GM12891 (cell line): ENCODE data around the gene CYP26C1.

Source experiments
- PAX5 ChIP-seq: IDR thresholded peaks from 2 replicates; pipeline ENCODE4 v1.6.1; 2011; ENCODE audit warnings: low read length, moderate library complexity, mild to moderate bottlenecking; ENCODE audit not compliant: insufficient read depth, severe bottlenecking
- POLR2A ChIP-seq: IDR thresholded peaks from 2 replicates; pipeline ENCODE4 v1.6.1; 2011; ENCODE audit warnings: low read depth, low read length, control low read depth
- POLR2AphosphoS5 ChIP-seq: IDR thresholded peaks from 2 replicates; pipeline ENCODE4 v1.6.1; 2011; ENCODE audit warnings: low read depth, low read length, control low read depth
- TAF1 ChIP-seq: IDR thresholded peaks from 2 replicates; pipeline ENCODE4 v1.6.1; 2011; ENCODE audit warnings: low read depth, low read length, control low read depth

DNA sequence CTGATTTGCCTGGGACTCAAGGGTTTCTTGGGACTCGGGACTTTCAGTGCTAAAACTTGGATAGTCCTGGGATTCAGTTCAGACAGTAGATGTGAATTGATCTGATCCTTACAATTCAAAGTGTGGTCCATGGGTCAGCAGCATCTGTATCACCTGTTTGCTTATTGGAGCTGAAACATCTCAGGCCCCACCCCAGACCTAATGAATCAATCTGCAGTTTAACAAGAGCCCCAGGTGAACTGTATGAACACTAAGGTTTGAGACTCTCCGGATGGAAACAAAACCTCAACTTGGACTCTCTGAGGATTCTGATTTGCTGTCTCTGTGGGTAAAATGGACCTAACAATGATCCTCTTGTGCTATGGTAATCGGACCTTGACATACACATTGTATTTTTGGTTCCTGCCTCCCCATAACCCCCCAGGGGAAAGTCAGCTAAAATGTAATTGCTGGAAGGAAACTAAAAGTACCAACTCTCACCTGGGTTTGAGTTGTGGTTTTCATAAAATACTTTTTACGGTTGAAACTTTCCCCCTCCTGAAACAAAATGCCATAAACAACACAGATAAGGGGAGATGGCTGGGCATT lies 24.8 kb downstream of the CYP26C1 start:
- TF ChIP-seq POLR2A (no peak), POLR2AphosphoS5 (no peak), PAX5 (no peak), TAF1 (no peak)
